ENCODE data around the gene BAIAP2L2.

DNA sequence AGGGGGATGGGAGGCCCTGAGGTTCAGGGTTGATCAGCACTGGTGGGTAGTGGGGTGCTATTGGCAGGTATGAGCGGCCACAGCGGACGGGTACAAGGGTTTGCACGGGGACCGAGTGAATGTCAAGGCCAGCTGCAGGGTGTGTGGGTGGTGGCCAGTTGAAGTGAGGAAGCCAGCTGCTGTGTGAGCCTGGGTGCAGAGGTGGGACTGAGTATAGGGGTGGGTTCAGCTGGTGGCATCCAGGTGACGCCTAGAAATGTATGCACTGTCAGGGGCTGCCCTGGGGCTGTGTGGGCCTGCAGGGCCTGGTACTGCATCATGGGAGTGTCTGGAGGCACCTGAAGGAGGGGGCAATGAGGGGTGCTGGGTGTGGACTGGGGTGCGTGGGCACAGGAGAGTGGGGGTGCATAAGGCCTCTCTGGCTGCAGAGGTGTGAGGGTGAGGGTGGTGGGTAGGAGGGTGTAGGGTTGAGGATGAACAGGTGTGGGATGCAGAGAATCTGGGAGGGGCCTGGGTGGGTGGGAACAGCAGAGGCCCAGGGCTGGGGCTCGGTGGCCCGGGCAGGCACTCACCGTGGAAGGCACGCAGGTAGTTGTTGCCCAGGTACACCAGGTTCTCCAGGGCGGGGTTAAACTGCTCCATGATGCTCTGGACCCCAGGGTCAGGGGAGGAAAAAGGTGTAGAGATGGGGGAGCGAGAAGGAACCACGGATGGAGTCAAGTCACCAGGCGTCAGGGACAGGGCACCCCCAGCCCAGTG, 1.7 kb downstream of the BAIAP2L2 start:
- TF ChIP-seq CTCF (IDR thresholded peaks at IDR 0.05) (no peak), POLR2AphosphoS5 (IDR thresholded peaks at IDR 0.05) (no peak), EP300 (IDR thresholded peaks at IDR 0.05) (no peak), POLR2A (IDR thresholded peaks at IDR 0.05; ENCODE audit: low read depth) (no peak)
